HEK293T (cell line): ENCODE results near the gene SLC39A10.

Experiments used
- CTCF ChIA-PET: fragments of 350-600 bp; formaldehyde crosslinking; extraction: SDS; loops from one replicate; lab custom pipeline; 2021; ENCODE audit warnings: antibody characterized with exemption, inconsistent platforms; lab: Yijun Ruan, JAX
- POLR2A ChIA-PET: fragments of 350-600 bp; formaldehyde crosslinking; extraction: SDS; loops from one replicate; lab custom pipeline; 2020; ENCODE audit warnings: antibody characterized with exemption, inconsistent platforms; lab: Yijun Ruan, JAX
- DNase-seq: peaks from one replicate; pipeline ENCODE4 v3.0.0; 2012; ENCODE audit warnings: mixed read lengths; ENCODE audit errors: extremely low spot score
- ARNT ChIP-seq: fragments of 450-650 bp; IDR thresholded peaks from 2 replicates; pipeline ENCODE4 v1.6.1; 2017; ENCODE audit warnings: mild to moderate bottlenecking
- BHLHE40 ChIP-seq: fragments of 450-650 bp; IDR thresholded peaks from 2 replicates; pipeline ENCODE4 v1.6.1; 2016; ENCODE audit warnings: mild to moderate bottlenecking, moderate library complexity, borderline replicate concordance
- CTBP1 ChIP-seq: fragments of 450-650 bp; IDR thresholded peaks from 2 replicates; pipeline ENCODE4 v1.6.1; 2016; ENCODE audit warnings: borderline replicate concordance
- ELF4 ChIP-seq: fragments of 450-650 bp; IDR thresholded peaks from 2 replicates; pipeline ENCODE4 v1.6.1; 2017; ENCODE audit warnings: antibody characterized with exemption
- FOXA1 ChIP-seq: fragments of 450-650 bp; IDR thresholded peaks from 2 replicates; pipeline ENCODE4 v1.6.1; 2016; ENCODE audit warnings: mild to moderate bottlenecking
- FOXK2 ChIP-seq: fragments of 450-650 bp; IDR thresholded peaks from 2 replicates; pipeline ENCODE4 v1.6.1; 2016; ENCODE audit warnings: mild to moderate bottlenecking
- FOXM1 ChIP-seq: fragments of 450-650 bp; IDR thresholded peaks from 2 replicates; pipeline ENCODE4 v1.6.1; 2017; ENCODE audit warnings: mild to moderate bottlenecking, borderline replicate concordance
- HDGF ChIP-seq: fragments of 450-650 bp; IDR thresholded peaks from 2 replicates; pipeline ENCODE4 v1.6.1; 2017; ENCODE audit warnings: antibody characterized with exemption, borderline replicate concordance
- L3MBTL2 ChIP-seq: fragments of 450-650 bp; conservative IDR thresholded peaks from 2 replicates; pipeline ENCODE4 v1.6.1; 2016; ENCODE audit warnings: mild to moderate bottlenecking
- LEF1 ChIP-seq: fragments of 450-650 bp; IDR thresholded peaks from 2 replicates; pipeline ENCODE4 v1.6.1; 2017; ENCODE audit warnings: mild to moderate bottlenecking, borderline replicate concordance
- NFRKB ChIP-seq: fragments of 450-650 bp; IDR thresholded peaks from 2 replicates; pipeline ENCODE4 v1.6.1; 2016; ENCODE audit warnings: mild to moderate bottlenecking, moderate library complexity
- SP1 ChIP-seq: fragments of 450-650 bp; IDR thresholded peaks from 2 replicates; pipeline ENCODE4 v1.6.1; 2017
- SUZ12 ChIP-seq: fragments of 450-650 bp; IDR thresholded peaks from 2 replicates; pipeline ENCODE4 v1.6.1; 2016; ENCODE audit warnings: mild to moderate bottlenecking
- TARDBP ChIP-seq: fragments of 450-650 bp; IDR thresholded peaks from 2 replicates; pipeline ENCODE4 v1.6.1; 2016
- ZNF384 ChIP-seq: fragments of 450-650 bp; IDR thresholded peaks from 2 replicates; pipeline ENCODE4 v1.6.1; 2016
- TF ChIP-seq, protein P1 (sequence below): fragments of 450-650 bp; IDR thresholded peaks from 2 replicates; pipeline ENCODE4 v1.6.1; 2016

The SLC39A10 gene

GRCh38 chr2:195633573-195633870, 23.5 kb upstream of the SLC39A10 start:
- no peak for TF ChIP-seq NFRKB
- TF ChIP-seq FOXM1 = no peak
- no peak for TF ChIP-seq TARDBP
- ChIA-PET CTCF (no interaction called here), POLR2A (no interaction called here)
- no peak for DNase-seq

GRCh38 chr2:195633974-195634373, 23.1 kb upstream of the SLC39A10 start:
- CTCF ChIA-PET = no interaction called here
- TF ChIP-seq, protein P1, sequence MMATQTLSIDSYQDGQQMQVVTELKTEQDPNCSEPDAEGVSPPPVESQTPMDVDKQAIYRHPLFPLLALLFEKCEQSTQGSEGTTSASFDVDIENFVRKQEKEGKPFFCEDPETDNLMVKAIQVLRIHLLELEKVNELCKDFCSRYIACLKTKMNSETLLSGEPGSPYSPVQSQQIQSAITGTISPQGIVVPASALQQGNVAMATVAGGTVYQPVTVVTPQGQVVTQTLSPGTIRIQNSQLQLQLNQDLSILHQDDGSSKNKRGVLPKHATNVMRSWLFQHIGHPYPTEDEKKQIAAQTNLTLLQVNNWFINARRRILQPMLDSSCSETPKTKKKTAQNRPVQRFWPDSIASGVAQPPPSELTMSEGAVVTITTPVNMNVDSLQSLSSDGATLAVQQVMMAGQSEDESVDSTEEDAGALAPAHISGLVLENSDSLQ = no peak
- TF ChIP-seq LEF1 = no peak
- no peak for DNase-seq
- POLR2A ChIA-PET = no interaction called here

DNA sequence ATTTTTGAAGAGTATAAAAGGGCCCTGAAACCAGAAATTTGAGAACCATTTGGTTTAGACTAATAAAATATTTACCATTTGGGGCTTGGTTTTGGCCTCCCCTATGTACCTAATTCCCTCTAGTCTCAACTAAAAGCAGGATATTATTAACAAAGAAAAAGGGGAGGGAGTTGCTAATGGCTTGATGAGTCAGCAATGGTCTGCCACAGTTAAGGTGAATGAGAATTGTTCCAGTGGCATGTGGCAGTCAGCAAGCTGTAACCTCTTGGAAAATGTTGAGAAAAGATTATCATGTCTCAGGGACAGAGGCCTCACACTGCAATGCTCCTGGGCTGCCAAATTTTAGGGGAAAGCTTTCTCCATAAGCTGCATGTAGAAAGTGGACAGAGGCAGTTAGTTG, 20.1 kb upstream of the SLC39A10 start:
- DNase-seq = no peak
- no peak for TF ChIP-seq FOXA1
- TF ChIP-seq CTBP1 = no peak
- TF ChIP-seq ELF4 = no peak
- TF ChIP-seq NFRKB = no peak
- TF ChIP-seq ARNT = no peak
- TF ChIP-seq SP1 = no peak
- no peak for TF ChIP-seq FOXM1
- no peak for TF ChIP-seq HDGF
- TF ChIP-seq, protein P1 = no peak
- no peak for TF ChIP-seq BHLHE40
- TF ChIP-seq LEF1 = no peak
- TF ChIP-seq L3MBTL2 = no peak
- TF ChIP-seq ZNF384 = no peak
- TF ChIP-seq TARDBP = no peak
- ChIA-PET POLR2A (no interaction called here), CTCF (no interaction called here)

DNA sequence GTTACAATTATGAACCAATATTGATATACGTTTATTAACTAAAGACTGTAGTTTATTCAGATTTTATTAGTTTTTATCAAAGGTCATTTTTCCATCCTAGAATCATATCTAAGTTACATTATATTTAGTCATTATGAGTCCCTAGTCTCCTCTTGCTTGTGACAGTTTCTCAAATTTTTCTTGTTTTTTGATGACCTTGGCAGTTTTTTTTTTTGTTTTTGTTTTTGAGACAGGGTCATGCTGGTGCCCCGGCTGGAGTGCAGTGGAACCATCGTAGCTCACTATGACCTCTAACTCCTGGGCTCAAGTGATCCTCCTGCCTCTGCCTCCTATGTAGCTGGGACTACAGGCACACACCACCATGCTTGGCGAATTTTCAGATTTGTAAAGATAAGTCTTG, 18.3 kb upstream of the SLC39A10 start:
- TF ChIP-seq SP1 (no peak), L3MBTL2 (no peak), FOXK2 (no peak), SUZ12 (no peak), ARNT (no peak), FOXA1 (no peak)
- TF ChIP-seq, protein P1 = no peak
- CTCF ChIA-PET = no interaction called here
- no peak for DNase-seq
- POLR2A ChIA-PET = no interaction called here

DNA sequence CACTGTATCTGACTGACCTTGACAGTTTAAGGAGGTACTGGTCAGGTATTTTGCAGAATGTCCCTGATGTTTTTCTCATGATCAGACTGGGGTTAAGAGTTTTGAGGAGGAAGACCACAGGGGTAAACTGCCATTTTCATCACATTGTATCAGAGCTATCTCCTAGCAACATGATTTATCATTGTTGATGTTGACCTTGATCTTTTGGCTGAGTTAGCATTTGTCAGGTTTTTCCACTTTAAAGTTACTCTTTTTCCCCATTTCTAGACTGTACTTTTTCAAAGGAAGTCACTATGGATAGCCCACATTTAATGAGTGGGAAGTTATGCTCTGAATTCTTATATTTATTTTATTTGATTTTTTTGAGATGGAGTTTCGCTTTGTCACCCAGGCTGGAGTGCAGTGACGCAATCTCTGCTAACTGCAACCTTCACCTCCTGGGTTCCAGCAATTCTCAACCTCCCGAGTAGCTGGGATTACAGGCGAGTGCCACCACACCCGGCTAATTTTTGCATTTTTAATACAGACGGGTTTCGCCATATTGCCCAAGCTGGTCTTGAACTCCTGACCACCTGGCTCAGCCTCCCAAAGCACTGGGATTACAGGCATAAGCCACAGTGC, 17.7 kb upstream of the SLC39A10 start:
- ChIA-PET POLR2A (no interaction called here), CTCF (interaction anchor here (0.7 kb wide), 1 partner anchor 1916 kb away, joined by 3 read pairs; no protein-coding TSS in a partner anchor)
- DNase-seq = no peak
- TF ChIP-seq LEF1 = no peak

GRCh38 chr2:195639959-195640358, 17.1 kb upstream of the SLC39A10 start:
- TF ChIP-seq FOXA1 (no peak), HDGF (no peak), SP1 (no peak), ELF4 (no peak), ZNF384 (no peak), FOXK2 (no peak)
- DNase-seq = no peak
- CTCF ChIA-PET = interaction anchor here (0.7 kb wide), 1 partner anchor 1917 kb away, joined by 3 read pairs; no protein-coding TSS in a partner anchor
- POLR2A ChIA-PET = no interaction called here

DNA sequence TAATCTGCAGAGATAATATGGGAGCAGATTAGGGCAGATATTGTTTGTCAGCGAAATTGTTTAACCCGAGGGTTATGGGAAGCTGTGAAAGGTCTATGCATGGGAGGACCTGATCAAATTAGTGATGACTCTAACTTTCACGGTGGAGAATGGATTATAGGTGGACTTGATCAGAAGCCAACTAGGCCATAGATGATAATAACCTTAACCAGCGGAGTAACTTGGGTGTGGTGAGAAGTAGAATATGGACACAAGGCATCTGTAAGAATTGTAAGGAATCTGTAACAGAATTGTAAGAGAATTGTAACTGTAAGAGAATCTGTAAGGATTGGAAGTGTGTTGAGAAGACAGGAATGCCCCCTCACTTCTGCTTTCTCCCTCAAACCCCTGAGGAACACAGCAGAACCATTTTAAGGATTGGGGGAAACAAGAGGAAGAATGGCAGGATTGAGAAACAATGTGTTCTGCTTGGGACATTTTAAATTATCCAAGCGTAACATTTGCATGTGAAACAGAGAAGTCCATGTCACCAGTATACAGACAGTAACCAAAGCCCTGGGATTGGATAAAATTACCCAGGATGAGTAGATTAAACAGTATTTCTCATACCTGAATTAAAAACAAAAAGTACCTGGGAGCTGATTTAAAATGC, 14.9 kb upstream of the SLC39A10 start:
- no peak for TF ChIP-seq ELF4
- no peak for TF ChIP-seq FOXA1
- no peak for TF ChIP-seq NFRKB
- TF ChIP-seq L3MBTL2 = no peak
- no peak for TF ChIP-seq ARNT
- TF ChIP-seq SP1 = no peak
- TF ChIP-seq HDGF = no peak
- no peak for TF ChIP-seq CTBP1
- TF ChIP-seq ZNF384 = no peak
- no peak for TF ChIP-seq BHLHE40
- no peak for TF ChIP-seq TARDBP
- no peak for TF ChIP-seq LEF1
- TF ChIP-seq FOXK2 = no peak
- ChIA-PET CTCF (no interaction called here), POLR2A (no interaction called here)
- no peak for DNase-seq
